Ectodermal cell (in vitro differentiated cells): ENCODE measurements around the gene CEP104.

ENCODE experiments used
- H3K27ac ChIP-seq: 2 replicates; pipeline ENCODE4 v1.7.0; 2013; ENCODE audit warnings: mild to moderate bottlenecking, low read depth, low read length; ENCODE audit not compliant: insufficient read depth, poor library complexity, severe bottlenecking
- H3K27me3 ChIP-seq: 2 replicates; pipeline ENCODE4 v1.7.0; 2013; ENCODE audit warnings: mild to moderate bottlenecking, low read length; ENCODE audit not compliant: insufficient read depth, control insufficient read depth, poor library complexity, severe bottlenecking
- H3K36me3 ChIP-seq: one replicate; pipeline ENCODE4 v1.7.0; 2013; ENCODE audit warnings: low read length; ENCODE audit not compliant: control insufficient read depth, insufficient read depth
- H3K4me1 ChIP-seq: one replicate; pipeline ENCODE4 v1.7.0; 2013; ENCODE audit warnings: low read length; ENCODE audit not compliant: control insufficient read depth, insufficient read depth
- H3K4me3 ChIP-seq: 2 replicates; pipeline ENCODE4 v1.7.0; 2013; ENCODE audit warnings: low read depth, low read length, control low read depth; ENCODE audit not compliant: insufficient read depth
- H3K9me3 ChIP-seq: 2 replicates; pipeline ENCODE4 v1.7.0; 2013; ENCODE audit warnings: mild to moderate bottlenecking, low read length, moderate library complexity; ENCODE audit not compliant: control insufficient read depth
- WGBS, 2 experiments: methylation state at CpG; one replicate each; pipeline ENCODE4 v1.1.7; 2013; ENCODE audit warnings: missing lambda C conversion rate in 2 of 2; 5-methylcytosine and 5-hydroxymethylcytosine counted together

The CEP104 gene

GRCh38 chr1:3900969-3901529 lies 44.0 kb upstream of the CEP104 start:
- Histone ChIP-seq H3K36me3 (no peaks in the 10 kb centered on the region), H3K27ac (peak overlapping the region; percentile 98), H3K4me3 (peak overlapping the region; percentile 75), H3K27me3 (no peaks in the 10 kb centered on the region), H3K9me3 (no peaks in the 10 kb centered on the region), H3K4me1 (peaks cover 10% of the 10 kb centered on the region)
- WGBS, 2 experiments, result 0 to 1% methylated on average over 51 of the region's 51 CpGs

- Histone ChIP-seq H3K27me3 (no peaks in the 10 kb centered on the region), H3K4me1 (peaks cover 10% of the 10 kb centered on the region), H3K36me3 (no peaks in the 10 kb centered on the region), H3K9me3 (no peaks in the 10 kb centered on the region), H3K27ac (peak within 1 kb of the TSS; percentile 98), H3K4me3 (peak within 1 kb of the TSS; percentile 75)
- WGBS, 2 experiments, result 0 to 1% methylated on average over 54 to 57 of the region's 58 CpGs
These were observed 43.3 kb upstream of the CEP104 start, which contains the start of gene C1orf174 for GRCh38 chr1:3900150-3900968. TSS of gene C1orf174 (minus strand) at chr1:3900272. CDS start at chr1:3900186, 86 bp downstream.

- Histone ChIP-seq H3K4me3 (peak overlapping the region; percentile 75), H3K27me3 (no peaks in the 10 kb centered on the region), H3K27ac (peak overlapping the region; percentile 98), H3K4me1 (peaks cover 10% of the 10 kb centered on the region), H3K9me3 (no peaks in the 10 kb centered on the region), H3K36me3 (no peaks in the 10 kb centered on the region)
- 0% methylated on average over 26 of the region's 26 CpGs for WGBS, 2 experiments
These were observed 42.7 kb upstream of the CEP104 start for GRCh38 chr1:3899754-3900149.

- Histone ChIP-seq H3K36me3 (no peaks in the 10 kb centered on the region), H3K9me3 (no peaks in the 10 kb centered on the region), H3K4me1 (peaks cover 7% of the 10 kb centered on the region), H3K4me3 (peak overlapping the region; percentile 75), H3K27ac (no peak overlapping the region), H3K27me3 (no peaks in the 10 kb centered on the region)
- WGBS, 2 experiments, result 24 to 35% methylated on average over 9 to 10 of the region's 10 CpGs
These were observed 42.2 kb upstream of the CEP104 start for GRCh38 chr1:3898994-3899753.

GRCh38 chr1:3898475-3898735 lies 41.4 kb upstream of the CEP104 start:
- H3K27me3 ChIP-seq, result no peaks in the 10 kb centered on the region
- no peak overlapping the region for H3K27ac ChIP-seq
- H3K4me3 ChIP-seq, result no peak overlapping the region
- H3K4me1 ChIP-seq, result no peaks in the 10 kb centered on the region
- no peaks in the 10 kb centered on the region for H3K36me3 ChIP-seq
- H3K9me3 ChIP-seq, result no peaks in the 10 kb centered on the region

- no peaks in the 10 kb centered on the region for H3K27me3 ChIP-seq
- no peaks in the 10 kb centered on the region for H3K9me3 ChIP-seq
- 94 to 96% methylated on average over 7 of the region's 7 CpGs for WGBS, 2 experiments
- no peak overlapping the region for H3K4me3 ChIP-seq
- H3K27ac ChIP-seq, result no peak overlapping the region
- peaks cover 4% of the 10 kb centered on the region for H3K36me3 ChIP-seq
- H3K4me1 ChIP-seq, result no peaks in the 10 kb centered on the region
These were observed 39.5 kb upstream of the CEP104 start for GRCh38 chr1:3896396-3897000.

- no peak overlapping the region for H3K4me3 ChIP-seq
- H3K4me1 ChIP-seq, result no peaks in the 10 kb centered on the region
- 96 to 98% methylated on average over 4 of the region's 4 CpGs for WGBS, 2 experiments
- no peaks in the 10 kb centered on the region for H3K9me3 ChIP-seq
- no peaks in the 10 kb centered on the region for H3K27me3 ChIP-seq
- no peak overlapping the region for H3K27ac ChIP-seq
- H3K36me3 ChIP-seq, result peaks cover 4% of the 10 kb centered on the region
These were observed 38.9 kb upstream of the CEP104 start for GRCh38 chr1:3895951-3896325.

GRCh38 chr1:3895279-3895950 lies 38.4 kb upstream of the CEP104 start:
- no peak overlapping the region for H3K27ac ChIP-seq
- no peaks in the 10 kb centered on the region for H3K27me3 ChIP-seq
- H3K9me3 ChIP-seq, result no peaks in the 10 kb centered on the region
- no peak overlapping the region for H3K4me3 ChIP-seq
- no peaks in the 10 kb centered on the region for H3K4me1 ChIP-seq
- 93 to 95% methylated on average over 13 of the region's 13 CpGs for WGBS, 2 experiments
- H3K36me3 ChIP-seq, result peaks cover 7% of the 10 kb centered on the region

GRCh38 chr1:3894626-3895278 lies 37.7 kb upstream of the CEP104 start:
- Histone ChIP-seq H3K27ac (no peak overlapping the region), H3K9me3 (no peaks in the 10 kb centered on the region), H3K36me3 (peaks cover 14% of the 10 kb centered on the region), H3K27me3 (no peaks in the 10 kb centered on the region), H3K4me3 (no peak overlapping the region), H3K4me1 (no peaks in the 10 kb centered on the region)
- WGBS, 2 experiments, result 92 to 94% methylated on average over 17 of the region's 17 CpGs
